ENCODE results near the gene TMEM212.

- TF ChIP-seq EZH2phosphoT487 (IDR thresholded peaks at IDR 0.05; ENCODE audit: insufficient read depth, low read depth), result no peak
- TF ChIP-seq EZH2 (IDR thresholded peaks at IDR 0.05; ENCODE audit: insufficient read depth, poor library complexity, severe bottlenecking), result no peak
Measured at GRCh38 chr3:171824824-171825221, 18.3 kb upstream of the TMEM212 start.

All from GM23248 (cell line).